NK-92 (cell line): ENCODE results near the gene ANO7.

Source experiments
- DNase-seq: peaks from one replicate; lab custom pipeline; 2025; ENCODE audit not compliant: unreplicated experiment; lab: John Stamatoyannopoulos, UW

Gene ANO7

GRCh38 chr2:241225545-241225944, 37.1 kb downstream of the ANO7 start:
- no peak for DNase-seq

- no peak for DNase-seq
Observed at GRCh38 chr2:241225983-241226382, 37.5 kb downstream of the ANO7 start.

GRCh38 chr2:241226723-241227572, 38.5 kb downstream of the ANO7 start:
- no peak for DNase-seq

GRCh38 chr2:241227594-241227993, 39.1 kb downstream of the ANO7 start:
- DNase-seq: no peak

- DNase-seq: no peak
Observed at GRCh38 chr2:241228081-241228859, 39.8 kb downstream of the ANO7 start.

GRCh38 chr2:241228860-241229516, 40.5 kb downstream of the ANO7 start:
- no peak for DNase-seq

GRCh38 chr2:241229563-241230401, 41.3 kb downstream of the ANO7 start:
- DNase-seq: no peak

GRCh38 chr2:241230435-241230834, 42.0 kb downstream of the ANO7 start:
- no peak for DNase-seq

- no peak for DNase-seq
Observed at GRCh38 chr2:241232736-241233575, 44.5 kb downstream of the ANO7 start.

- DNase-seq: no peak
Observed at GRCh38 chr2:241234066-241234790, 45.8 kb downstream of the ANO7 start.

GRCh38 chr2:241234962-241235740, 46.7 kb downstream of the ANO7 start:
- no peak for DNase-seq

GRCh38 chr2:241235859-241236593, 47.5 kb downstream of the ANO7 start:
- DNase-seq: no peak

GRCh38 chr2:241237047-241237446, 48.6 kb downstream of the ANO7 start:
- DNase-seq: no peak

- no peak for DNase-seq
Observed at GRCh38 chr2:241237949-241238371, 49.5 kb downstream of the ANO7 start.

GRCh38 chr2:241238693-241239198, 50.3 kb downstream of the ANO7 start:
- no peak for DNase-seq

GRCh38 chr2:241239552-241240202, 51.2 kb downstream of the ANO7 start:
- no peak for DNase-seq
